HPDE6-E6E7 (cell line): ENCODE data around the gene CACNA1D.
"Not testable (repeated sequence)": the region's sequence is repeated elsewhere in the genome, so short reads cannot be mapped to it uniquely, and the experiment has no call there.

ENCODE experiments used
- DNase-seq: peaks from one replicate; pipeline ENCODE4 v3.0.0; 2011; ENCODE audit warnings: missing footprints; ENCODE audit errors: extremely low spot score

The CACNA1D gene

GRCh38 chr3:53616971-53617892, 122.8 kb downstream of the CACNA1D start:
- no peak for DNase-seq

GRCh38 chr3:53617893-53618523, 123.6 kb downstream of the CACNA1D start:
- no peak for DNase-seq

- no peak for DNase-seq
These were observed 124.1 kb downstream of the CACNA1D start for GRCh38 chr3:53618524-53618906.

GRCh38 chr3:53618936-53619335, 124.5 kb downstream of the CACNA1D start:
- no peak for DNase-seq

- no peak for DNase-seq
These were observed 129.8 kb downstream of the CACNA1D start for GRCh38 chr3:53624061-53624857.

GRCh38 chr3:53626876-53627275, 132.5 kb downstream of the CACNA1D start:
- no peak for DNase-seq

GRCh38 chr3:53628536-53629401, 134.4 kb downstream of the CACNA1D start:
- no peak for DNase-seq

- DNase-seq: no peak
These were observed 135.0 kb downstream of the CACNA1D start for GRCh38 chr3:53629402-53629723.

GRCh38 chr3:53630547-53630946, 136.1 kb downstream of the CACNA1D start:
- no peak for DNase-seq

GRCh38 chr3:53633197-53633787, 138.9 kb downstream of the CACNA1D start:
- DNase-seq: no peak

GRCh38 chr3:53635041-53635440, 140.6 kb downstream of the CACNA1D start:
- DNase-seq: no peak

GRCh38 chr3:53638806-53639205, 144.4 kb downstream of the CACNA1D start:
- DNase-seq: not testable (repeated sequence)

- DNase-seq: no peak
These were observed 147.0 kb downstream of the CACNA1D start for GRCh38 chr3:53641397-53641796.

GRCh38 chr3:53642211-53642610, 147.8 kb downstream of the CACNA1D start:
- DNase-seq: no peak

GRCh38 chr3:53643757-53644156, 149.3 kb downstream of the CACNA1D start:
- no peak for DNase-seq

- no peak for DNase-seq
These were observed 151.3 kb downstream of the CACNA1D start for GRCh38 chr3:53645754-53646153.

GRCh38 chr3:53646723-53647122, 152.3 kb downstream of the CACNA1D start:
- no peak for DNase-seq

- DNase-seq: no peak
These were observed 155.4 kb downstream of the CACNA1D start for GRCh38 chr3:53649816-53650215.

- no peak for DNase-seq
These were observed 156.0 kb downstream of the CACNA1D start for GRCh38 chr3:53650424-53650823.

GRCh38 chr3:53650928-53651661, 156.7 kb downstream of the CACNA1D start:
- DNase-seq: no peak
